ENCODE results near the gene ANAPC2.
A peak's percentile ranks its signal among the peaks of the same experiment; 100 is the strongest.

The ANAPC2 gene

GRCh38 chr9:137191245-137191644 is 2.9 kb upstream of the ANAPC2 start:
- no peak for DNase-seq

- DNase-seq, result no peak
Measured at GRCh38 chr9:137190315-137190856, 2.0 kb upstream of the ANAPC2 start.

- no peak for DNase-seq
Measured at GRCh38 chr9:137189297-137190295, 1.2 kb upstream of the ANAPC2 start.

GRCh38 chr9:137188086-137188489 is 272 bp downstream of the ANAPC2 start:
- no peak for DNase-seq

- DNase-seq, result no peak
Measured at GRCh38 chr9:137187386-137187785, 974 bp downstream of the ANAPC2 start.

GRCh38 chr9:137186385-137186784 is 2.0 kb downstream of the ANAPC2 start:
- no peak for DNase-seq

- DNase-seq, result no peak
Measured at GRCh38 chr9:137185921-137186320, 2.4 kb downstream of the ANAPC2 start.

- DNase-seq, result no peak
Measured at GRCh38 chr9:137184881-137185660, 3.3 kb downstream of the ANAPC2 start.

- DNase-seq, result no peak
Measured at GRCh38 chr9:137183980-137184595, 4.3 kb downstream of the ANAPC2 start.

- no peak for DNase-seq
Measured at GRCh38 chr9:137182836-137183235, 5.5 kb downstream of the ANAPC2 start.

- DNase-seq, result no peak
Measured at GRCh38 chr9:137181680-137182079, 6.7 kb downstream of the ANAPC2 start.

- DNase-seq, result no peak
Measured at GRCh38 chr9:137180491-137180890, 7.9 kb downstream of the ANAPC2 start.

GRCh38 chr9:137179761-137180160 is 8.6 kb downstream of the ANAPC2 start:
- DNase-seq, result no peak

GRCh38 chr9:137178939-137179630 is 9.3 kb downstream of the ANAPC2 start:
- DNase-seq, result no peak

GRCh38 chr9:137178201-137178938 is 10.0 kb downstream of the ANAPC2 start:
- DNase-seq, result no peak

GRCh38 chr9:137176302-137177182 is 11.8 kb downstream of the ANAPC2 start:
- DNase-seq, result peak in 1 of 2 experiments; percentile 69

- no peak for DNase-seq
Measured at GRCh38 chr9:137175345-137175961, 12.9 kb downstream of the ANAPC2 start.

- DNase-seq, result no peak
Measured at GRCh38 chr9:137174722-137175293, 13.6 kb downstream of the ANAPC2 start.

GRCh38 chr9:137173796-137174664 is 14.3 kb downstream of the ANAPC2 start:
- no peak for DNase-seq
